H9 (cell line): ENCODE data around the gene ALG1L2. TPM values are rescaled to one million over a fixed set of nuclear protein-coding genes. Genes with fewer than 3 reads are reported as not detected.
"Not testable (repeated sequence)": the region's sequence is repeated elsewhere in the genome, so short reads cannot be mapped to it uniquely, and the experiment has no call there.

ENCODE experiments used
- DNase-seq: peaks from one replicate; pipeline ENCODE4 v3.0.0-alpha.2; 2017
- H2AFZ ChIP-seq: one replicate; pipeline ENCODE4 v1.6.1; 2013; ENCODE audit warnings: mild to moderate bottlenecking, low read length, control low read depth, moderate library complexity
- H2AK5ac ChIP-seq: 2 replicates; pipeline ENCODE4 v1.6.1; 2013; ENCODE audit warnings: low read length, control low read depth, mixed read lengths; ENCODE audit not compliant: insufficient read length
- H2BK120ac ChIP-seq: one replicate; pipeline ENCODE4 v1.6.1; 2013; ENCODE audit warnings: low read depth, mild to moderate bottlenecking, low read length, control low read depth, inconsistent platforms; ENCODE audit not compliant: poor library complexity, severe bottlenecking
- H2BK12ac ChIP-seq: 2 replicates; pipeline ENCODE4 v1.6.1; 2013; ENCODE audit warnings: low read length, control low read depth, mixed read lengths, low read depth; ENCODE audit not compliant: insufficient read length
- H2BK15ac ChIP-seq: 2 replicates; pipeline ENCODE4 v1.6.1; 2013; ENCODE audit warnings: low read depth, low read length, control low read depth
- H2BK20ac ChIP-seq: one replicate; pipeline ENCODE4 v1.6.1; 2013; ENCODE audit warnings: low read depth, mild to moderate bottlenecking, low read length, control low read depth, inconsistent platforms; ENCODE audit not compliant: poor library complexity, severe bottlenecking
- H2BK5ac ChIP-seq: 2 replicates; pipeline ENCODE4 v1.6.1; 2013; ENCODE audit warnings: low read length, control low read depth, mixed read lengths; ENCODE audit not compliant: insufficient read length
- H3K14ac ChIP-seq: 2 replicates; pipeline ENCODE4 v1.6.1; 2013; ENCODE audit warnings: low read length, control low read depth; ENCODE audit not compliant: insufficient read depth
- H3K18ac ChIP-seq: 2 replicates; pipeline ENCODE4 v1.6.1; 2013; ENCODE audit warnings: low read depth, mild to moderate bottlenecking, mixed read lengths, low read length, control low read depth; ENCODE audit not compliant: insufficient read length
- H3K23ac ChIP-seq: 2 replicates; pipeline ENCODE4 v1.6.1; 2013; ENCODE audit warnings: low read length, control low read depth, mixed read lengths, low read depth; ENCODE audit not compliant: insufficient read length
- H3K23me2 ChIP-seq: 2 replicates; pipeline ENCODE4 v1.6.1; 2013; ENCODE audit warnings: low read depth, mild to moderate bottlenecking, mixed read lengths, low read length, control low read depth; ENCODE audit not compliant: insufficient read length, poor library complexity, severe bottlenecking
- H3K27ac ChIP-seq: 2 replicates; pipeline ENCODE4 v1.5.1; 2013; ENCODE audit warnings: low read length, control low read depth, mixed read lengths, low read depth; ENCODE audit not compliant: insufficient read length
- H3K27me3 ChIP-seq: 2 replicates; pipeline ENCODE4 v1.6.1; 2013; ENCODE audit warnings: low read length, control low read depth, inconsistent platforms; ENCODE audit not compliant: insufficient read depth
- H3K4ac ChIP-seq: 2 replicates; pipeline ENCODE4 v1.6.1; 2013; ENCODE audit warnings: low read depth, mild to moderate bottlenecking, control low read depth, inconsistent platforms, low read length, moderate library complexity
- H3K4me1 ChIP-seq: 2 replicates; pipeline ENCODE4 v1.6.1; 2013; ENCODE audit warnings: low read length, control low read depth, inconsistent platforms; ENCODE audit not compliant: insufficient read depth
- H3K4me2 ChIP-seq: 2 replicates; pipeline ENCODE4 v1.6.1; 2013; ENCODE audit warnings: low read length, control low read depth, mixed read lengths; ENCODE audit not compliant: insufficient read length, insufficient read depth
- H3K56ac ChIP-seq: 2 replicates; pipeline ENCODE4 v1.6.1; 2013; ENCODE audit warnings: low read depth, mild to moderate bottlenecking, mixed read lengths, low read length, control low read depth; ENCODE audit not compliant: insufficient read length
- H3K79me1 ChIP-seq: 2 replicates; pipeline ENCODE4 v1.6.1; 2013; ENCODE audit warnings: low read depth, mild to moderate bottlenecking, moderate library complexity, low read length, control low read depth, inconsistent platforms; ENCODE audit not compliant: insufficient read depth, poor library complexity, severe bottlenecking
- H3K79me2 ChIP-seq: 2 replicates; pipeline ENCODE4 v1.6.1; 2013; ENCODE audit warnings: low read length, control low read depth, inconsistent platforms; ENCODE audit not compliant: insufficient read depth
- H3K9ac ChIP-seq: 2 replicates; pipeline ENCODE4 v1.6.1; 2013; ENCODE audit warnings: low read length, control low read depth, mixed read lengths; ENCODE audit not compliant: insufficient read length; ENCODE audit errors: extremely low read depth
- H3K9me3 ChIP-seq: one replicate; pipeline ENCODE4 v1.6.1; 2013; ENCODE audit warnings: low read depth, low read length, inconsistent platforms; ENCODE audit not compliant: control insufficient read depth
- H3T11ph ChIP-seq: one replicate; pipeline ENCODE4 v1.6.1; 2013; ENCODE audit warnings: mild to moderate bottlenecking, low read length, control low read depth, inconsistent platforms
- H4K20me1 ChIP-seq: one replicate; pipeline ENCODE4 v1.6.1; 2013; ENCODE audit not compliant: control insufficient read depth, insufficient read length, insufficient read depth
- H4K5ac ChIP-seq: 2 replicates; pipeline ENCODE4 v1.6.1; 2013; ENCODE audit warnings: low read depth, mild to moderate bottlenecking, mixed read lengths, low read length, control low read depth; ENCODE audit not compliant: insufficient read length
- H4K8ac ChIP-seq: replicated peaks from 2 replicates; pipeline ENCODE4 v1.6.1; 2013; ENCODE audit warnings: low read length, control low read depth, mixed read lengths, low read depth; ENCODE audit not compliant: insufficient read length
- H4K91ac ChIP-seq: 2 replicates; pipeline ENCODE4 v1.6.1; 2013; ENCODE audit warnings: low read depth, mild to moderate bottlenecking, moderate library complexity, mixed read lengths, low read length, control low read depth; ENCODE audit not compliant: insufficient read length
- H3K27ac Mint-ChIP-seq, 3 experiments: 2 replicates in 2 of 3; 3 replicates in 1 of 3; pipeline ENCODE4 v1.8.0; 2020 to 2021; ENCODE audit warnings: mixed read lengths in 3 of 3, mild to moderate bottlenecking in 1 of 3, moderate library complexity in 1 of 3
- H3K27me3 Mint-ChIP-seq: 2 replicates; pipeline ENCODE4 v1.8.0; 2021; ENCODE audit warnings: low read depth, mild to moderate bottlenecking, moderate library complexity, mixed read lengths
- H3K36me3 Mint-ChIP-seq, 3 experiments: 2 replicates in 2 of 3; 3 replicates in 1 of 3; pipeline ENCODE4 v1.8.0; 2020 to 2021; ENCODE audit warnings: low read depth in 3 of 3, mixed read lengths in 3 of 3; ENCODE audit not compliant: insufficient read depth in 1 of 3
- H3K4me1 Mint-ChIP-seq, 2 experiments: 2 replicates each; pipeline ENCODE4 v1.8.0; 2020; ENCODE audit warnings: mixed read lengths in 2 of 2
- H3K4me3 Mint-ChIP-seq, 2 experiments: 2 replicates in 1 of 2; 3 replicates in 1 of 2; pipeline ENCODE4 v1.8.0; 2020 to 2021; ENCODE audit warnings: mild to moderate bottlenecking in 2 of 2, mixed read lengths in 2 of 2, moderate library complexity in 1 of 2
- H3K9me3 Mint-ChIP-seq, 2 experiments: 2 replicates in 1 of 2; 3 replicates in 1 of 2; pipeline ENCODE4 v1.8.0; 2020; ENCODE audit warnings: mild to moderate bottlenecking in 2 of 2, mixed read lengths in 2 of 2, moderate library complexity in 1 of 2
- WGBS: extraction: QIAGEN DNeasy Blood & Tissue Kit; methylation state at CpG from one replicate; pipeline ENCODE4 v1.1.7; 2013; ENCODE audit warnings: missing lambda C conversion rate, low lambda C conversion rate, mixed read lengths; ENCODE audit not compliant: insufficient read length; ENCODE audit errors: extremely low coverage; 5-methylcytosine and 5-hydroxymethylcytosine counted together
- total RNA-seq: library from RNA; stranded (reverse); gene quantifications from 2 replicates; pipeline ENCODE4 v1.2.1, GENCODE V29; 2021

ALG1L2 gene
- total RNA-seq, 1 experiment from 2014 or later: 1.2 TPM

GRCh38 chr3:130059162-130059561 lies 22.5 kb upstream of the ALG1L2 start:
- H3K23ac ChIP-seq, H3K4me1 ChIP-seq, H2BK12ac ChIP-seq, H3K9me3 Mint-ChIP-seq, H3K14ac ChIP-seq, H3T11ph ChIP-seq, H2BK20ac ChIP-seq, H3K79me2 ChIP-seq, H3K56ac ChIP-seq, H4K20me1 ChIP-seq, DNase-seq, H3K4ac ChIP-seq, H3K4me2 ChIP-seq, H2AFZ ChIP-seq, H3K27me3 ChIP-seq, H3K36me3 Mint-ChIP-seq, H3K9me3 ChIP-seq, H4K8ac ChIP-seq, H2BK120ac ChIP-seq, H4K5ac ChIP-seq, H3K4me3 Mint-ChIP-seq, H2BK5ac ChIP-seq, H2AK5ac ChIP-seq, H3K9ac ChIP-seq, H3K27ac ChIP-seq, H2BK15ac ChIP-seq, H3K23me2 ChIP-seq, H3K18ac ChIP-seq, H4K91ac ChIP-seq, H3K79me1 ChIP-seq: not testable (repeated sequence)
- H3K4me1 Mint-ChIP-seq: peaks cover 37 to 39% of the 10 kb centered on the region in 2 experiments
- H3K27me3 Mint-ChIP-seq: peaks cover 15% of the 10 kb centered on the region
- 0 out of 7 replicates have a peak overlapping the region, but pooled peaks of 1 of the 3 experiments have one; percentile 23 for H3K27ac Mint-ChIP-seq
- no CpG with 5 or more reads among the region's 1 CpG for WGBS
